HepG2 (cell line): ENCODE measurements around the gene PRR19. TPM values are rescaled to one million over a fixed set of nuclear protein-coding genes. Genes with fewer than 3 reads are reported as not detected.

Experiments
- CC2D1A ChIP-seq: sonication (generic); formaldehyde crosslinking; IDR thresholded peaks from 2 replicates; pipeline ENCODE4 v1.8.1; 2023; ENCODE audit warnings: mild to moderate bottlenecking, missing genetic modification reagents
- FOXM1 ChIP-seq: sonication (generic); formaldehyde crosslinking; IDR thresholded peaks from 2 replicates; pipeline ENCODE4 v1.5.0; 2020; ENCODE audit warnings: missing genetic modification reagents
- GABPA ChIP-seq, 2 experiments: IDR thresholded peaks; 2 replicates each; pipeline ENCODE4 v1.6.1; 2011 to 2016; ENCODE audit warnings: low read depth in 2 of 2, low read length in 1 of 2, missing biosample characterization in 1 of 2, missing genetic modification characterization in 1 of 2
- HDAC6 ChIP-seq: fragments of 200-600 bp; sonication (generic); IDR thresholded peaks from 2 replicates; pipeline ENCODE4 v1.7.0; 2017; ENCODE audit warnings: mild to moderate bottlenecking, antibody characterized with exemption, low read length, low read depth
- MLLT10 ChIP-seq: sonication (generic); formaldehyde crosslinking; IDR thresholded peaks from 2 replicates; pipeline ENCODE4 v1.4.0; 2020; ENCODE audit warnings: missing genetic modification reagents
- PAWR ChIP-seq: sonication (generic); formaldehyde crosslinking; IDR thresholded peaks from 2 replicates; pipeline ENCODE4 v1.4.0; 2020; ENCODE audit warnings: missing genetic modification reagents, mild to moderate bottlenecking, borderline replicate concordance
- PHF5A ChIP-seq: IDR thresholded peaks from one replicate; pipeline ENCODE4 v1.6.1; 2018; ENCODE audit warnings: low read depth, missing genetic modification reagents; ENCODE audit not compliant: unreplicated experiment
- RXRA ChIP-seq: sonication (generic); formaldehyde crosslinking; IDR thresholded peaks from 2 replicates; pipeline ENCODE4 v1.5.1; 2020; ENCODE audit warnings: missing genetic modification reagents
- SMC3 ChIP-seq: IDR thresholded peaks from 2 replicates; pipeline ENCODE4 v1.6.1; 2011; ENCODE audit warnings: low read length, improper control_type of control experiment
- SOX5 ChIP-seq: IDR thresholded peaks from 2 replicates; pipeline ENCODE4 v1.6.1; 2016; ENCODE audit warnings: borderline replicate concordance
- TMF1 ChIP-seq: sonication (generic); formaldehyde crosslinking; IDR thresholded peaks from 2 replicates; pipeline ENCODE4 v1.8.1; 2022; ENCODE audit warnings: low read depth, missing genetic modification reagents
- XRCC5 ChIP-seq: fragments of 200-400 bp; formaldehyde crosslinking; optimal IDR thresholded peaks from 2 replicates; pipeline ENCODE3; 2017; ENCODE audit warnings: mild to moderate bottlenecking, low read length
- ZBTB38 ChIP-seq: sonication (generic); formaldehyde crosslinking; IDR thresholded peaks from 2 replicates; pipeline ENCODE4 v1.5.1; 2020; ENCODE audit warnings: mild to moderate bottlenecking, missing genetic modification reagents
- ZNF256 ChIP-seq: sonication (generic); formaldehyde crosslinking; conservative IDR thresholded peaks from 2 replicates; pipeline ENCODE4 v1.4.0; 2020; ENCODE audit warnings: missing genetic modification reagents
- ZNF317 ChIP-seq: sonication (generic); formaldehyde crosslinking; IDR thresholded peaks from 2 replicates; pipeline ENCODE4 v1.5.0; 2020; ENCODE audit warnings: mild to moderate bottlenecking, missing genetic modification reagents
- ZNF337 ChIP-seq: sonication (generic); formaldehyde crosslinking; IDR thresholded peaks from 2 replicates; pipeline ENCODE4 v1.5.1; 2020; ENCODE audit warnings: missing genetic modification reagents, low read depth, mild to moderate bottlenecking, borderline replicate concordance
- ZNF564 ChIP-seq: sonication (generic); formaldehyde crosslinking; IDR thresholded peaks from 2 replicates; pipeline ENCODE4 v1.8.1; 2023; ENCODE audit warnings: mild to moderate bottlenecking, missing genetic modification reagents
- ZNF737 ChIP-seq: sonication (generic); formaldehyde crosslinking; IDR thresholded peaks from 2 replicates; pipeline ENCODE4 v1.5.0; 2020; ENCODE audit warnings: missing genetic modification reagents, mild to moderate bottlenecking, borderline replicate concordance
- ZNF766 ChIP-seq: sonication (generic); formaldehyde crosslinking; IDR thresholded peaks from 2 replicates; pipeline ENCODE4 v1.5.0; 2020; ENCODE audit warnings: missing genetic modification reagents, borderline replicate concordance
- ZNF841 ChIP-seq: sonication (generic); formaldehyde crosslinking; IDR thresholded peaks from 2 replicates; pipeline ENCODE4 v1.8.1; 2023; ENCODE audit warnings: missing genetic modification reagents, borderline replicate concordance
- ZSCAN9 ChIP-seq: IDR thresholded peaks from 2 replicates; pipeline ENCODE4 v1.6.1; 2016; ENCODE audit warnings: borderline replicate concordance
- polyA plus RNA-seq, 8 experiments: library from polyadenylated mRNA; depleted of rRNA in 3 of 8; stranded (reverse) in 7 of 8; unstranded in 1 of 8; fragments of >200 nt; fragmentation: Illumina TruSeq in 4 of 8; extraction: Trizol in 4 of 8; gene quantifications; 2 replicates each; pipeline versions ENCODE4 v1.2.1 to v1.2.3, GENCODE V29; 2011 to 2016; ENCODE audit warnings: low read depth in 4 of 8, missing spikeins in 1 of 8, mixed read lengths in 1 of 8; ENCODE audit not compliant: insufficient read depth in 1 of 8
- total RNA-seq, 5 experiments: library from RNA; depleted of rRNA; stranded (reverse); fragments of >200 nt; fragmentation: Illumina TruSeq; extraction: Trizol; gene quantifications; 2 replicates each; pipeline ENCODE4 v1.2.3, GENCODE V29; 2016; ENCODE audit warnings: low read depth in 1 of 5

The PRR19 gene
- total and polyA plus RNA-seq, 2 of the 13 experiments (the other 11 are each of a cell fraction or from before 2014, with no cell fraction given): 0.21 to 0.33 TPM

DNA sequence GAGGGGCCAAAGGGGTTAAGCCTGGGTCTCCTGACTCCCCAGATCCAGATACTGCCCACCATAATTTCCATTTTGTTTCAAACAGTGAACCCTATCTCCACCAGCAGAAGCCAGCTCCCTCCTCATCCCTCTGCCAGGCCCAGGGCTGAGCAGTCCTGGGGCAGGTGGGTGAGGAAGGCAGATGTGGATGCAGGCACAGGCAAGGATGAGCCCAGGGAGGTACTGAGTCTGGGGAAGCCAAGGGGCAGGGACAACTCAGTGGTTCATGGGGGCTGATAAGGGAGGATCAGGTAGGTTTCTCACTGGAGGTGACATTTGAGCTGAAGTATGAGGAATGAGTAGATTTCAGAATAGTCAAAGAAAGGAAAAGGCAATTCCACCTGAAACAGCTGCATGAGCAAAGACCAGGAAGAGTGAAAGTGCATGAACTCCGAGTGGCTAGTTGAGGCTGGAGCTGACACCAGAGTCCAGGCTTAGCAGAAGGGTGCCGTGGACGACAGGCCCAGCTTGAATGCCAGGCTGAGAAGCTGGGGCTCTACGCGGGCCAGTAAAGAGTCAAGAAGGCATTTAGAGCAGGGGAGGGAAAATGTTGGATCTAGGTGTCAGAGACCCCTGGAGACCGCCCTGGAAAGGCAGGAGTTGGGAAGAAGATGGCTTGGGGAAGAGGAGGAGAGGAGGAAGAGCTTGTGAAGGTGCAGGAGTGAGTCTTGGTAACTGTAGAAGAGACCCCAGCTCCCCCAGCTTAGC lies 22.6 kb upstream of the PRR19 start (continued):
- TF ChIP-seq ZNF766 (CRISPR knock-in tag): no peak
- no peak for TF ChIP-seq HDAC6
- 0 out of 2 replicates have a peak, but pooled peaks have one; percentile 18 for TF ChIP-seq FOXM1
- TF ChIP-seq ZNF737 (CRISPR knock-in tag): no peak
- TF ChIP-seq ZNF256 (CRISPR knock-in tag): no peak
- no peak for TF ChIP-seq PAWR (CRISPR knock-in tag)
- TF ChIP-seq GABPA (IDR thresholded peaks at IDR 0.05; ENCODE audit: low read depth, low read length): no peak
- TF ChIP-seq GABPA (CRISPR knock-in tag; IDR thresholded peaks at IDR 0.05; ENCODE audit: low read depth): no peak
- TF ChIP-seq CC2D1A: no peak
- TF ChIP-seq TMF1 (CRISPR knock-in tag): no peak
- TF ChIP-seq SMC3: 0 out of 2 replicates have a peak, but pooled peaks have one; percentile 21
- no peak for TF ChIP-seq XRCC5
- TF ChIP-seq ZNF841 (CRISPR knock-in tag): no peak
- no peak for TF ChIP-seq MLLT10
- TF ChIP-seq ZNF337 (CRISPR knock-in tag): 0 out of 2 replicates have a peak, but pooled peaks have one; percentile 11
- TF ChIP-seq ZNF564 (CRISPR knock-in tag): no peak
- TF ChIP-seq PHF5A (CRISPR knock-in tag): no peak
- TF ChIP-seq RXRA: 0 out of 2 replicates have a peak, but pooled peaks have one; percentile 18
- peak; percentile 44; the same call in 1 of the 2 replicates for TF ChIP-seq ZBTB38
- TF ChIP-seq SOX5 (CRISPR knock-in tag): 0 out of 2 replicates have a peak, but pooled peaks have one; percentile 16
- TF ChIP-seq ZNF317 (CRISPR knock-in tag): no peak
- TF ChIP-seq ZSCAN9 (CRISPR knock-in tag): no peak
- TF ChIP-seq, all 625 proteins: peak for 15
